Heart left ventricle (tissue), 13 donors: Measurements from ENCODE around the gene HEPHL1.

Source experiments
- POLR2A ChIP-seq, 2 donors: fragments of 450-650 bp; IDR thresholded peaks; one replicate each; pipeline ENCODE4 v1.6.1; 2017; ENCODE audit warnings: antibody characterized with exemption in 2 of 2, mild to moderate bottlenecking in 2 of 2, moderate library complexity in 2 of 2
- TF ChIP-seq, protein P1 (sequence below), 12 donors: fragments of 200-600 bp; sonication (generic) in 4 of 12; IDR thresholded peaks; one replicate each; pipeline versions ENCODE4 v1.5.0 to v1.8.0; 2018 to 2022; ENCODE audit warnings: antibody characterized with exemption in 12 of 12, mild to moderate bottlenecking in 5 of 12
- donor health status: ischemic (EF 13 %, LVEDD 7.1; RV severe dilation, severe dysfunction).
- donor health status: DM: no; HTN: yes; CAD: no.
- donor health status: DM: no; HTN: no; CAD: no.
- donor health status: ischemic (EF 25% LVEDD 6.9; RV normal size, moderate dysfunction).
- donor health status: ischemic (EF 25% LVEDD 5.7; RV mildly dilated, moderate dysfunction).
- donor health status: ischemic (EF 35%, LVEDD 5.7; RV mildly dilated, moderate dysfunction).
- donor health status: nonischemic (EF 11% LVEDD 7.7; RV severe dilation, severe dysfunction).
- donor health status: DM: yes; HTN: yes; CAD: no.
- donor health status: PGD.
- donor health status: ischemic (EF 29% LVEDD 5.4; RV normal size, mild dysfunction).
- donor health status: nonischemic (EF 23%, LVEDD 6.1; RV moderate dilation, normal function).

DNA sequence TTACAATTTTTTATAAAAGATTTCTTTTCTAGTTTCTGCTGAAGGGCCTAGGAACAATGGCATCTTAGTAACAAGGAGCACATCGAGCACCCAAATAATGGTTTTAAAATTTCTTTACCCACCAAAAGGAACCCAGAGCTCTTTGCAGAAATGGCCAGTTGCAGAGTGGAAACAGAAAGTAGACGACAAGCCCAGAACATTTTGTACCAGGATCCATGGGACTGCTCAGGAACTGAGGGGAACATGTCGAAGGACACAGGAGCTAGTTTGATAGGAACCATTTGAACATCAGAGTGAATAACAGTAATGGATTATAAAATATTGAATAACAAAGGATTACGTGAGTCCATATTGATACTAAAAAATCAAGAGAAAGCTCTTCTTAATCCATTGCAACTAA is 124.8 kb downstream of the HEPHL1 start:
- TF ChIP-seq, protein P1, sequence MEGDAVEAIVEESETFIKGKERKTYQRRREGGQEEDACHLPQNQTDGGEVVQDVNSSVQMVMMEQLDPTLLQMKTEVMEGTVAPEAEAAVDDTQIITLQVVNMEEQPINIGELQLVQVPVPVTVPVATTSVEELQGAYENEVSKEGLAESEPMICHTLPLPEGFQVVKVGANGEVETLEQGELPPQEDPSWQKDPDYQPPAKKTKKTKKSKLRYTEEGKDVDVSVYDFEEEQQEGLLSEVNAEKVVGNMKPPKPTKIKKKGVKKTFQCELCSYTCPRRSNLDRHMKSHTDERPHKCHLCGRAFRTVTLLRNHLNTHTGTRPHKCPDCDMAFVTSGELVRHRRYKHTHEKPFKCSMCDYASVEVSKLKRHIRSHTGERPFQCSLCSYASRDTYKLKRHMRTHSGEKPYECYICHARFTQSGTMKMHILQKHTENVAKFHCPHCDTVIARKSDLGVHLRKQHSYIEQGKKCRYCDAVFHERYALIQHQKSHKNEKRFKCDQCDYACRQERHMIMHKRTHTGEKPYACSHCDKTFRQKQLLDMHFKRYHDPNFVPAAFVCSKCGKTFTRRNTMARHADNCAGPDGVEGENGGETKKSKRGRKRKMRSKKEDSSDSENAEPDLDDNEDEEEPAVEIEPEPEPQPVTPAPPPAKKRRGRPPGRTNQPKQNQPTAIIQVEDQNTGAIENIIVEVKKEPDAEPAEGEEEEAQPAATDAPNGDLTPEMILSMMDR (IDR thresholded peaks at IDR 0.05) = no peak
- no peak for TF ChIP-seq POLR2A (IDR thresholded peaks at IDR 0.05)
